COLO668 (cell line): Measurements from ENCODE around the gene BLCAP.
"Not testable (repeated sequence)": the region's sequence is repeated elsewhere in the genome, so short reads cannot be mapped to it uniquely, and the experiment has no call there.

Source experiments
- DNase-seq: peaks from one replicate; lab custom pipeline; 2025; ENCODE audit not compliant: unreplicated experiment; lab: John Stamatoyannopoulos, UW

The BLCAP gene

DNA sequence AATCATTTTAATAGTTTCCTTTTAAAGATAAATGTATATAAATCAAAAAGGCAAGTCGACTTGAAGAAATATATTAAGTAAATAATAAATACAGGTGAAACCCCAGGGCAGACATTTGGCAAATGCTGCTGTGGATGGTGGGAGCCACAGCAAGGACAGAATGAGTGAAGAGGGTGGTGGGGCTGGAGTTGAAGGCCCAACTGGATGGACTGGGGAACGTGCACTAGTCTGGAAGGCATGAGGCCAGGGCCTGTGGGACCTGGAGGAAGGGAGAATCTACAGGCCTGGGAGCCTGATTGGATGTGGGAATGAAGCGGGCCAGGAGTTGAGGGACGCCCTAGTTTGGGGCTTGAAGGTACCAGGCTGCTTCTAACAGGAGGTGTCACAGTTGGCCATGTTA, 30.6 kb upstream of the BLCAP start:
- no peak for DNase-seq

DNA sequence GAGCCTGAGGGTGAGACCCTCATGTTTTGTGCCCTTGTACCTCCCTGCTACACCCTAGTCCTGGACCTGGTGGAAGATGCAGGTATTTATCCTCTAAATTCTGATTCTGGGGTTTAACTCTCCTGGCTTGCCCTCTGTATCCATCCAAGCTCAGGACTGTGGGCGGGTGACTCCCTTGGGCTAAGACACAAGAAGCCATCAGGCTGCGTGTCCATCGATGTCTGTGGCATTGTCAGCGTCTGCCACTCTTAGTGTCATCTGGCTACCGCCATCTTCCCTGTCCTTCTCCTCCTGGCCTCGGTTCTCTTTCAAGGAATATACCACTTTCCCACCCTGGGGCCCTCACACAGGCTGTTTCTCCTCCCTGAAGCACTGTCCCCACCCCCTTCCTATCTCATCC, 28.9 kb upstream of the BLCAP start:
- DNase-seq: no peak

DNA sequence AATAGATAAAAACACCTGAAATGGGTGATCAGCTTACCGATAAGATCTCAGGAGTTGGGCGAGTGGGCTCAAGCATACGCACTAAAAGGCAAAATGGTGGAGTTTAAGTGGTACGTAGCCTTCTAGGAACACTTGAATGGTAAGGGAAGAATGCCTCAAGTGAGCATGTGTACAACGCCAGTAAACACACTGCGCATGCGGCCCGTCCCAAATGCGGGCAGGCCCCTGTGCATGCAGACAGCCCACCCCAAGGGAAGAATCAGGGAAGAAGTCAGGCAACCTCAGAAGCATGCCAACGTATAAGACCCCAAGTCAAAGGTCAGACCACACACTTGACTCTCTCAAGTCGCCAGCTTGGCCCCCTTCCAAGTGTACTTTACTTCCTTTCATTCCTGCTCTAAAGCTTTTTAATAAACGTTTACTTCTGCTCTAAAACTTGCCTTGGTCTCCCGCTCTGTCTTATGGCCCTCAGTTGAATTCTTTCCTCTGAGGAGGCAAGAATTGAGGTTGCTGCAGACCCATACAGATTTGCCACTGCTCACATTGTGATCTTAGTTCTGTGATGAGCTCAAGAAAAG, 27.1 kb upstream of the BLCAP start:
- not testable (repeated sequence) for DNase-seq

- no peak for DNase-seq
Observed at GRCh38 chr20:37552415-37552814, 24.7 kb upstream of the BLCAP start.

- not testable (repeated sequence) for DNase-seq
Observed at GRCh38 chr20:37551660-37552059, 24.0 kb upstream of the BLCAP start.

- DNase-seq: not testable (repeated sequence)
Observed at GRCh38 chr20:37550101-37550920, 22.6 kb upstream of the BLCAP start.

- no peak for DNase-seq
Observed at GRCh38 chr20:37547912-37548311, 20.2 kb upstream of the BLCAP start.

DNA sequence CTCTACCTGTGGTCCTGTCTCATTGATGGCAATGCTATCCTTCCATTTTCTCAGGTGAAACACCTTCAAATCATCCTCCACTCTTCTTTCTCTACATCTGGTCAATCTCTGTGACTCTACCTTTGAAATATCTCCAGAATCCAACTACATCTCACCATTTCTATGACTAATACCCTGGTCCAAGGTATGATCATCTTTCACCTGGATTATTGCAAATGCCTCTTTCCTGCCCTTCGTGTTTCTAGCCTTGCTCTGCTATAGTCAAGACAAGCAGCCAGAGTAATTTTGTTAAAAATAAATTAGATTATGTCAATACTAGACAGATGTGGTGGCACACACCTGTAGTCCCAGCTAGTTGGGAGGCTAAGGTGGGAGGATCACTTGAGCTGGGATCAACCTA, 17.8 kb upstream of the BLCAP start:
- DNase-seq: no peak

GRCh38 chr20:37544386-37544785, 16.7 kb upstream of the BLCAP start:
- DNase-seq: no peak

GRCh38 chr20:37543828-37544227, 16.2 kb upstream of the BLCAP start:
- DNase-seq: no peak

DNA sequence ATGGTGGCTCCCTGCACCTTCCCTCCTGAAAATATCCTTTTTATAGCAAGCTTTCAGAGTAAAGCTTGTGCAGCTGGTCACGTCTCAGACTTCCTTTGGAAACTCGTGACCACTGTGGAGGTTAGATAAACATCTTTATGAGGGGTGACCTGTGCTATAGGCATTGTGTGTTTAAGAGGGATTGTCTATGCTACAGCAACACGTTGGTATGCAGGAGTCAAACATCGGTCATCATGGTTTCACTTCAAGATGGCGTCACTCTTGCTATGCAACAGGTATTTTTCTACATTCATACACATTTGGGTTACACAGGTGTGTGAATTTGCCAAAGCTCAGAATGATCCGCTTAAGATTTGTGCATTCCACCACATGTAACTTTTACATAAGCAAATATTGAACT, 14.6 kb upstream of the BLCAP start:
- DNase-seq: no peak

- no peak for DNase-seq
Observed at GRCh38 chr20:37541326-37541725, 13.7 kb upstream of the BLCAP start.

DNA sequence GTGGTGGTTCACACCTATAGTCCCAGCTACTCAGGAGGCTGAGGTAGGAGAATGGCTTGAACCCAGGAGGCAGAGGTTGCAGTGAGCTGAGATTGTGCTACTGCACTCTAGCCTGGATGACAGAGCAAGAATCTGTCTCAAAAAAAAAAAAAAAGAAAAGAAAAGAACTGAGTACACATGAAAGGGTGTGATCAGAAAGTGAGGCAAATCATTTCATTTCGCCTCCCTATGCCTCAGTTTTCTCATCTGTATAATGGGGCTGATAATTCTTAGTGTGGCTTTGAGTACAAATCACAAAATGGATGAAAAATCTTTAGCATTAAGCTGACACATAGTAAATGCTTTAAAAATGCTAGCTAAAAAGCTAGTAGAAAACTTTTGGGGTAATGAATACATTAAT, 13.2 kb upstream of the BLCAP start:
- not testable (repeated sequence) for DNase-seq

DNA sequence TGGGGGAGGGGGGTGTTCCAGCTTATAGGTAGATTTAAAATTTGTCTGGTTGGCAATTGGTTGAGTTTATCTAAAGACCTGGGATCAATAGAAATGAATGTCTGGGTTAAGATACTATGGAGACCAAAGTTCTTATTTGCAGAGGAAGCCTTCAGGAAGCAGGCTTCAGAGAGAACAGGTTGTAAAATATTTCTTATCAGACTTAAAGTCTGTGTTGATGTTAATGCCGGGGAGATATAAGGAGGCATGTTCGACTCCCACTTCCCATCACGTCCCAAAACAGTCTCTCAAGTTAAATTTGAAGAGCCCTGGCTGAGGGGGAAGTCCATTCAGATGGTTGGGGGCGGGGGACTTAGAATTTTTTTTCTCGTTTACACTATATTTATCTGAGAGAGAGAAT, 12.3 kb upstream of the BLCAP start:
- DNase-seq: no peak

- no peak for DNase-seq
Observed at GRCh38 chr20:37539424-37539823, 11.7 kb upstream of the BLCAP start.

- no peak for DNase-seq
Observed at GRCh38 chr20:37538003-37538402, 10.3 kb upstream of the BLCAP start.

- DNase-seq: no peak
Observed at GRCh38 chr20:37537505-37537904, 9.8 kb upstream of the BLCAP start.

DNA sequence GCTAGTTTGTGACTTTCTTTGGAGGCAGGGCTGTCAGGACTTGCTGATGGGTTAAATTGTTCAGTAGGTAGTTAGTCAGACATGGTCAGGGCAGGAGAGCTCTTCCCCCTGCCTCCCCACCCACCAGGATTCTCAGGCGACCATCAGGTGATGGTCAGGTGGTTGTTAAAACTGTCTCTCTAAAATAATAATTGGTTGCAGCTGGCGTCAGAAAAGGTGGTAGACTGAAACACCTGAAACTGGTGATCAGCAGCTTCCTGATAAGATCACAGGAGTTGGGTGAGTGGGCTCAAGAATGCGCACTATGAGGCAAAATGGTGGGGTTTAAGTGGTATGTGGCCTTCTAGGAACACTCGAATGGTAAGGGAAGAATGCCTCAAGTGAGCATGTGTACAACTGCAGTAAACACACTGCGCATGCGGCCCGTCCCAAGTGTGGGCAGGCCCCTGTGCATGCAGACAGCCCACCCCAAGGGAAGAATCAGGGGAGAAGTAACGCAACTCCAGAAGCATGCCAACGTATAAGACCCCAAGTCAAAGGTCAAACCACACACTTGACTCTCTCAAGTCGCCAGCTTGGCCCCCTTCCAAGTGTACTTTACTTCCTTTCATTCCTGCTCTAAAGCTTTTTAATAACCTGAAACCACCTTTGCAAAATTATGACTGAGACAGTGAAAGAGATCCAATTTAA, 7.9 kb upstream of the BLCAP start:
- no peak for DNase-seq

- peak; percentile 74 for DNase-seq
Observed at GRCh38 chr20:37534401-37535157, 6.9 kb upstream of the BLCAP start.

DNA sequence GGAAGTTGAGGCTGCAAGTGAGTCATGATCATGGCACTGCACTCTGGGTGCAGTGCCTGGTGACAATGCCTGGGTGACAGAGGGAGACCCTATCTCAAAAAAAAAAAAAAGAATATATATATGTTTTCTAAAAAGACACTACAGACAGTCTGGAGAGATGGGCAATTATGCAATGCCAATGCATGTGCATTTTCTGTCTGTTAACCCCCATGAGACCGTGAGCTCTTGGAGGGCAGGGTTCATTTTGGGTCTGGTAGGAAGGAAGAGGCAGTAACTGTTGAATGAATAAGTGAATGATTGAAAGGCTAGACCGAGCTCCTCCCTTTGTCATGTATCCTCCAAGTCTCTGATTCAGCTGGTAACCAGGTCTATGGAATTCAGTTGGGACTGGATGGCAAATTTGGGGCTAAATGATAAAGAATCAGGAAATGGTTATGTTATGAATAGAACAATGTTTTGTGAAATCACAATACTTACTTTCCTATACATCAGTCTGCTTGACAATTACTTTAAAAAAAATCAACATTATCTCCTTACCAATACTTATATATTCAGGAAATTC, 5.6 kb upstream of the BLCAP start:
- DNase-seq: no peak

DNA sequence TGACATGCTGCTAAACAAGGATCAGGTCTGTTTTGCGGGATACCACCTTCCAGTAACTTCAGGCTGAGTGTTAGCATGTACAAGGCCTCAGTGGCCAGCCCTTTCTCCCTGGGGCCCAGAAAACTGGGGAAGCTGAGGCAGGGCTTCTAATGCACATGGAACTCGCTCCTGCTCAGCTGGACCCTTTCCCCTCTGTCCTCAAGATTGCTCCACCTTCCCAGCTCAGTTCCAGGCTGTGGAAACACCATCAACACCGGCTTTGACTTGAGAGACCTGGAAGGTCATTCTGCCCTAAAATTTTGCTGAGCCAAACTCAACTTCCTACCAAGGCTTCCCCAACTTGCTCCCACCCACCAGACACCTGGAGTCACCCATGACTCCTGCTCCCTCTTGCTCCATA, 4.2 kb upstream of the BLCAP start:
- no peak for DNase-seq
